OCI-LY7 (cell line): ENCODE measurements around the gene MGA.

ENCODE experiments used
- EZH2phosphoT487 ChIP-seq: fragments of 200-600 bp; sonication (generic); IDR thresholded peaks from 2 replicates; pipeline ENCODE4 v1.6.1; 2018; ENCODE audit warnings: low read depth, borderline replicate concordance, mild to moderate bottlenecking, mixed run types, antibody characterized with exemption, low read length, moderate library complexity, mixed read lengths
- TF ChIP-seq, protein P1 (sequence below): fragments of 200-600 bp; sonication (generic); conservative IDR thresholded peaks from 2 replicates; pipeline ENCODE4 v1.5.1; 2014; ENCODE audit warnings: mild to moderate bottlenecking, antibody characterized with exemption, low read length, moderate library complexity, mixed read lengths

DNA sequence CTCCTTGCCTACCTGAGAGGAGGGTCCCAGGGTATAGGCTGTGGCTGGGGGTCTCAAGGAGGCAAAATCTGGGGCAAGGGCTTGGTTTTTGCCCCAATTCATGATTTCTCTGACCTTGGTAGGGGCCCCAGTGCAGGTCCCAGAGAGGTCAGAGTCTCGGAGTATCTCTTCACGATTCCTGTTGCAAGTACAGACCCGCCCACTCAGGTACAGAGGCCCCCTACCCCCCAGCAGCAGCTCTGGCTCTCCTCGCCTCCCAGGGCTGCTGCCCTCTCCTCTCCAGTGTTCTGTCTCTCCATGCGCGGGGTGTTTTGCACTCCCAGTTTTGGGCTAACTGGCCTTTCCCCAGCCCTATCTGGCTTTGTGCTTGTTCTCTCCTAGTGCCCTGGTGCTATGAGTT, 162.3 kb downstream of the MGA start:
- TF ChIP-seq, protein P1, sequence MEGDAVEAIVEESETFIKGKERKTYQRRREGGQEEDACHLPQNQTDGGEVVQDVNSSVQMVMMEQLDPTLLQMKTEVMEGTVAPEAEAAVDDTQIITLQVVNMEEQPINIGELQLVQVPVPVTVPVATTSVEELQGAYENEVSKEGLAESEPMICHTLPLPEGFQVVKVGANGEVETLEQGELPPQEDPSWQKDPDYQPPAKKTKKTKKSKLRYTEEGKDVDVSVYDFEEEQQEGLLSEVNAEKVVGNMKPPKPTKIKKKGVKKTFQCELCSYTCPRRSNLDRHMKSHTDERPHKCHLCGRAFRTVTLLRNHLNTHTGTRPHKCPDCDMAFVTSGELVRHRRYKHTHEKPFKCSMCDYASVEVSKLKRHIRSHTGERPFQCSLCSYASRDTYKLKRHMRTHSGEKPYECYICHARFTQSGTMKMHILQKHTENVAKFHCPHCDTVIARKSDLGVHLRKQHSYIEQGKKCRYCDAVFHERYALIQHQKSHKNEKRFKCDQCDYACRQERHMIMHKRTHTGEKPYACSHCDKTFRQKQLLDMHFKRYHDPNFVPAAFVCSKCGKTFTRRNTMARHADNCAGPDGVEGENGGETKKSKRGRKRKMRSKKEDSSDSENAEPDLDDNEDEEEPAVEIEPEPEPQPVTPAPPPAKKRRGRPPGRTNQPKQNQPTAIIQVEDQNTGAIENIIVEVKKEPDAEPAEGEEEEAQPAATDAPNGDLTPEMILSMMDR = no peak
- no peak for TF ChIP-seq EZH2phosphoT487
